ENCODE measurements around the gene AASS.

GRCh38 chr7:122123746-122124145 is 20.3 kb downstream of the AASS start:
- no peak for TF ChIP-seq CTCF (conservative IDR thresholded peaks at IDR 0.05; ENCODE audit: low read depth, low read length)
- TF ChIP-seq EZH2 (IDR thresholded peaks at IDR 0.05; ENCODE audit: borderline replicate concordance, low read depth, low read length, poor library complexity, severe bottlenecking): no peak

Measured in A673 (cell line).